SK-N-SH (cell line): ENCODE results near the gene RPL7A.

ENCODE experiments used
- CTCF ChIP-seq: fragments of 200-600 bp; sonication (generic); IDR thresholded peaks from 2 replicates; pipeline ENCODE4 v1.6.1; 2017; ENCODE audit warnings: antibody characterized with exemption, mild to moderate bottlenecking, moderate library complexity
- EP300 ChIP-seq, 2 experiments: IDR thresholded peaks; 2 replicates each; pipeline versions ENCODE4 v1.4.0 to v1.6.1; 2012; ENCODE audit warnings: borderline replicate concordance in 1 of 2, low read depth in 1 of 2, low read length in 1 of 2
- GABPA ChIP-seq: IDR thresholded peaks from 2 replicates; pipeline ENCODE4 v1.4.0; 2012; ENCODE audit warnings: low read depth, mild to moderate bottlenecking
- NFIC ChIP-seq: IDR thresholded peaks from 2 replicates; pipeline ENCODE4 v1.4.0; 2012; ENCODE audit warnings: borderline replicate concordance
- NRF1 ChIP-seq: IDR thresholded peaks from 2 replicates; pipeline ENCODE4 v1.6.1; 2012; ENCODE audit warnings: low read depth, mild to moderate bottlenecking, low read length

DNA sequence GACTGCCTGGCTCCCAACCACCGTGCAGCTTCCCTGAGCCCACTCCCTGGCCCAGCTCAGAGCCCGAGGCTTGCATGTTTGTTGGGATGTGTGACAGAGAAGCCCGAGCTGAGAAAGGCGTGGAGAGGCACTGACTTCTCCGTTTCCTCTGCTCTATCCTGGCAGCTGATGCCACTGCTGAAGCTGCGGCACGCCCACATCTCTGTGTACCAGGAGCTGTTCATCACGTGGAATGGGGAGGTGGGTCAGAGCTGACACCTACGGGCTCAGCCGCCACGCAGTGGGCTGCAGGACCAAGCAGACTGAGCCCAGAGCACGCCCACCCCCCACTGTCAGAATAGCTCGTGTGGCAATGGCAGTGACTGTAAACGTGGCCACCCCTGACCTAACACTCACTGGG is 37.4 kb downstream of the RPL7A start:
- TF ChIP-seq EP300 (IDR thresholded peaks at IDR 0.05; ENCODE audit: borderline replicate concordance in 1 of 2, low read depth in 1 of 2, low read length in 1 of 2) (no peak), GABPA (no peak), NRF1 (no peak), CTCF (no peak), NFIC (no peak)
